Body of pancreas (tissue), 4 donors: ENCODE measurements around the gene SRSF9. TPM values are rescaled to one million over a fixed set of nuclear protein-coding genes. Genes with fewer than 3 reads are reported as not detected.
A peak's percentile ranks its signal among the peaks of the same experiment; 100 is the strongest.
"Not testable (repeated sequence)": the region's sequence is repeated elsewhere in the genome, so short reads cannot be mapped to it uniquely, and the experiment has no call there.

Source experiments
- ATAC-seq: fragments of 150-250 bp; one replicate; pipeline ENCODE4 v1.9.1; 2016
- DNase-seq, 4 donors: peaks; one replicate each; pipeline ENCODE4 v3.0.0-alpha.2; 2019
- H3K27ac ChIP-seq, 4 donors: fragments of 200-600 bp; sonication (generic); 1 replicate in 3 of 4; 2 replicates in 1 of 4; pipeline versions ENCODE4 v1.5.1 to v1.6.1; 2016 to 2019; ENCODE audit warnings: mild to moderate bottlenecking in 1 of 4, mixed read lengths in 1 of 4, moderate library complexity in 1 of 4
- H3K27me3 ChIP-seq, 2 donors: fragments of 200-600 bp; sonication (generic); one replicate each; pipeline ENCODE4 v1.6.0; 2016; ENCODE audit warnings: mild to moderate bottlenecking in 1 of 2
- H3K36me3 ChIP-seq, 2 donors: fragments of 200-600 bp; sonication (generic); replicated peaks in 1 of 2; 2 replicates each; pipeline ENCODE4 v1.5.1; 2016; ENCODE audit warnings: low read depth in 2 of 2; ENCODE audit not compliant: insufficient read depth in 1 of 2
- H3K4me1 ChIP-seq: fragments of 200-600 bp; sonication (generic); one replicate; pipeline ENCODE4 v1.6.0; 2016
- H3K4me3 ChIP-seq, 2 donors: fragments of 200-600 bp; sonication (generic); 1 replicate in 1 of 2; 2 replicates in 1 of 2; pipeline ENCODE4 v1.5.1; 2016 to 2019
- H3K9me3 ChIP-seq, 3 donors: fragments of 200-600 bp; sonication (generic); 1 replicate in 2 of 3; 2 replicates in 1 of 3; pipeline ENCODE4 v1.5.1; 2016
- POLR2A ChIP-seq, 3 donors: fragments of 450-650 bp; IDR thresholded peaks; one replicate each; pipeline ENCODE4 v1.6.1; 2016; ENCODE audit warnings: antibody characterized with exemption in 3 of 3, mild to moderate bottlenecking in 2 of 3
- WGBS, 2 donors: methylation state at CpG; one replicate each; pipeline ENCODE4 v1.1.5; 2017; 5-methylcytosine and 5-hydroxymethylcytosine counted together
- intact Hi-C: fragments of 100-400 bp; cut with DNase I; formaldehyde crosslinking; loops from one replicate; pipeline ENCODE4 v1.15.1; 2023
- total RNA-seq, 2 donors: library from RNA; depleted of rRNA; stranded (reverse); fragments of >200 nt; gene quantifications; one replicate each; pipeline ENCODE4 v1.1.0, GENCODE V29; 2016
- TF ChIP-seq, protein P1 (sequence below), 7 experiments: fragments of 450-650 bp in 4 of 7; fragments of 200-600 bp in 3 of 7; sonication (generic) in 3 of 7; IDR thresholded peaks; one replicate each; pipeline ENCODE4 v1.5.1; 2016 to 2019; ENCODE audit warnings: antibody characterized with exemption in 7 of 7

SRSF9 gene, protein sequence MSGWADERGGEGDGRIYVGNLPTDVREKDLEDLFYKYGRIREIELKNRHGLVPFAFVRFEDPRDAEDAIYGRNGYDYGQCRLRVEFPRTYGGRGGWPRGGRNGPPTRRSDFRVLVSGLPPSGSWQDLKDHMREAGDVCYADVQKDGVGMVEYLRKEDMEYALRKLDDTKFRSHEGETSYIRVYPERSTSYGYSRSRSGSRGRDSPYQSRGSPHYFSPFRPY
- total RNA-seq = 10 to 100 TPM; 86.0 to 93.9 TPM

DNA sequence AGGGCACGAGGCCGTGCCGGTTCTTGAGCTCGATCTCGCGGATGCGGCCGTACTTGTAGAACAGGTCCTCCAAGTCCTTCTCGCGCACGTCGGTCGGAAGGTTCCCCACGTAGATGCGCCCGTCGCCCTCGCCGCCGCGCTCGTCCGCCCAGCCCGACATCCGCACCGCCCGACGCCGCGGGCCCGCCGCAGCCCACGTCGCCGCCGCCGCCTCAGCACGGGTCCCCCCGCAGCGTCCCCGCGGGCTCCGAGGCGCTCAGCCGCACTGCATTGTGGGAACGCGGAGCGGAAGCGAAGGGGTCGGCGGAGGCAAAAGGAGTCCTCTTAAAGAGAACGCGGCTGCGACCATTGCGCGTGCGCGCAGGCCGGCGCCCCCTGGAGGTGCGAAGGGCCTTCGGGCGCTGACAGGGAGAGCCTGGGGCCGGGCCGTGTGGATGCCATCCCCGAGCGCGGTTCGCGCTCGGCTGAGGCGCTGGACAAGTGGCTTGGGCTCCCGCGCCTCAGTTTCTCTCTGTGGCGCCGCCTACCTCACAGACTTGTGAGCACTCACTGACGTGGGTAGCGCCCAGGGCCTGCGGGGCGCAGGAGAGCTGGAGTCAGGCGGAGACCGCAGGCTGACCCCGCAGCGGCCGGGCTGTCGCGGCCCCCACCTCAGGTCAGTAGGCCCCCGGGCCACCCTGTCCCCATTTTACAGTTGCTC lies at the start of gene SRSF9:
Gene SRSF9, minus strand, starts transcription at position 299 of the 700 bp plus-strand sequence. Its CDS starts 139 bp downstream, at position 160.
- peak; percentile 94 to 96 (median 95) for DNase-seq
- Histone ChIP-seq H3K27me3 (no peaks in the 10 kb centered on the region), H3K27ac (peak within 1 kb of the TSS; percentile 81 to 95 (median 88)), H3K4me3 (peak within 1 kb of the TSS; percentile 90 to 93), H3K9me3 (no peaks in the 10 kb centered on the region), H3K36me3 (peaks cover 0 to 3% of the 10 kb centered on the region in 2 donors), H3K4me1 (peaks cover 37% of the 10 kb centered on the region)
- WGBS, 2 donors = 0% methylated on average over 65 of the region's 88 CpGs; no CpG with 5 or more reads in 1 of the 2 donors
- ATAC-seq = peak; percentile 93
- intact Hi-C loops = no loop called here
- TF ChIP-seq POLR2A (IDR thresholded peaks at IDR 0.05) = peak in 2 of 3 donors; percentile 66 to 68
- TF ChIP-seq, protein P1, sequence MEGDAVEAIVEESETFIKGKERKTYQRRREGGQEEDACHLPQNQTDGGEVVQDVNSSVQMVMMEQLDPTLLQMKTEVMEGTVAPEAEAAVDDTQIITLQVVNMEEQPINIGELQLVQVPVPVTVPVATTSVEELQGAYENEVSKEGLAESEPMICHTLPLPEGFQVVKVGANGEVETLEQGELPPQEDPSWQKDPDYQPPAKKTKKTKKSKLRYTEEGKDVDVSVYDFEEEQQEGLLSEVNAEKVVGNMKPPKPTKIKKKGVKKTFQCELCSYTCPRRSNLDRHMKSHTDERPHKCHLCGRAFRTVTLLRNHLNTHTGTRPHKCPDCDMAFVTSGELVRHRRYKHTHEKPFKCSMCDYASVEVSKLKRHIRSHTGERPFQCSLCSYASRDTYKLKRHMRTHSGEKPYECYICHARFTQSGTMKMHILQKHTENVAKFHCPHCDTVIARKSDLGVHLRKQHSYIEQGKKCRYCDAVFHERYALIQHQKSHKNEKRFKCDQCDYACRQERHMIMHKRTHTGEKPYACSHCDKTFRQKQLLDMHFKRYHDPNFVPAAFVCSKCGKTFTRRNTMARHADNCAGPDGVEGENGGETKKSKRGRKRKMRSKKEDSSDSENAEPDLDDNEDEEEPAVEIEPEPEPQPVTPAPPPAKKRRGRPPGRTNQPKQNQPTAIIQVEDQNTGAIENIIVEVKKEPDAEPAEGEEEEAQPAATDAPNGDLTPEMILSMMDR (IDR thresholded peaks at IDR 0.05) = peak; percentile 79 to 99 (median 93)

- intact Hi-C loops, H3K27me3 ChIP-seq, H3K9me3 ChIP-seq, DNase-seq, H3K4me1 ChIP-seq, ATAC-seq, H3K4me3 ChIP-seq, H3K27ac ChIP-seq: not testable (repeated sequence)
- 96 to 99% methylated on average over 8 of the region's 8 CpGs for WGBS, 2 donors
- peaks cover 0 to 10% of the 10 kb centered on the region in 2 donors for H3K36me3 ChIP-seq
These were observed 49.8 kb upstream of the SRSF9 start for GRCh38 chr12:120519324-120519723.

DNA sequence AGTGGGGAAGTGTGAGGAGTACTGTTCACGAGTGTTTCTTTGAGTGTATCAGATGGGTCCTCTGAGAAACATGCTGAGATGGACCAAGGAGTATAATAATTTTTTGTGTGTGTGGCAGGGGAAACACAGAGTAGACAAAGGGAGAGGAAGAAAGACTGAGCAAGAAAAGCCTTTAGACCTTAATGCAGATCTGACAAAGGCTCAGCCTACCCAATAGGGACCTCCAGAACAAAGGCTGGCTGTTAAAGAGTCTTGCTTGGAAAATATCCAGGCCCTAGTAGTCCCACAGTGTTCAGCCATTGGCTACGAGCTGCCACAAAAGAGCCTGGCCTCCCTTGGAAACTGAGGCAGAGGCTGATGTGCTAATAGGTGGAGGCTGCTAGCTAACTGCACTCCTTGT lies 45.9 kb upstream of the SRSF9 start:
- no peak for ATAC-seq
- H3K4me3 ChIP-seq = no peak overlapping the region
- DNase-seq = no peak
- TF ChIP-seq POLR2A (IDR thresholded peaks at IDR 0.05) = no peak
- H3K9me3 ChIP-seq = no peaks in the 10 kb centered on the region
- no peak overlapping the region for H3K27ac ChIP-seq
- 93 to 96% methylated on average over 2 of the region's 2 CpGs for WGBS, 2 donors
- no peaks in the 10 kb centered on the region for H3K27me3 ChIP-seq
- H3K4me1 ChIP-seq = no peaks in the 10 kb centered on the region
- intact Hi-C loops = no loop called here
- H3K36me3 ChIP-seq = peaks cover 0 to 12% of the 10 kb centered on the region in 2 donors

GRCh38 chr12:120514002-120514401 lies 44.5 kb upstream of the SRSF9 start:
- H3K27me3 ChIP-seq = no peaks in the 10 kb centered on the region
- peaks cover 4 to 17% of the 10 kb centered on the region in 2 donors for H3K36me3 ChIP-seq
- ATAC-seq = no peak
- TF ChIP-seq, protein P1 (IDR thresholded peaks at IDR 0.05) = no peak
- TF ChIP-seq POLR2A (IDR thresholded peaks at IDR 0.05) = no peak
- 81 to 84% methylated on average over 7 of the region's 7 CpGs for WGBS, 2 donors
- no peaks in the 10 kb centered on the region for H3K9me3 ChIP-seq
- intact Hi-C loops = no loop called here
- H3K4me3 ChIP-seq = no peak overlapping the region
- DNase-seq = no peak
- no peak overlapping the region for H3K27ac ChIP-seq
- H3K4me1 ChIP-seq = no peaks in the 10 kb centered on the region

DNA sequence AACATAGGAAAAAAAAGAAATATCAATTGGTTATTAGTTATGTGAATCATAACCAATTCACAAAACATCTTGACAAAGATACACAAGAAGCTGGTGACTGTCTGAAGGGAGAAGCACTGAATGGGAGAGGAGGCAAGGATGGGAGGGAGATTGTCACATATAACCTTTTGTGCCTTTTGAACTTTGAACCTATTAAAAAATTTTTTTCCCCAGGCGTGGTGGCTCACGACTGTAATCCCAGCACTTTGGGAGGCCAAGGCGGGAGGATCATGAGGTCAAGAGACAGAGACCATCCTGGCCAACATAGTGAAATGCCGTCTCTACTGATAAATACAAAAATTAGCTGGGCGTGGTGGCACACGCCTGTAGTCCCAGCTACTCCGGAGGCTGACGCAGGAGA lies 39.0 kb upstream of the SRSF9 start:
- Histone ChIP-seq H3K36me3 (peaks cover 5 to 14% of the 10 kb centered on the region in 2 donors), H3K4me1 (no peaks in the 10 kb centered on the region), H3K27ac (no peak overlapping the region), H3K9me3 (no peaks in the 10 kb centered on the region), H3K27me3 (no peaks in the 10 kb centered on the region), H3K4me3 (no peak overlapping the region)
- TF ChIP-seq POLR2A (IDR thresholded peaks at IDR 0.05) = no peak
- TF ChIP-seq, protein P1 (IDR thresholded peaks at IDR 0.05) = no peak
- ATAC-seq (no peak), DNase-seq (no peak)
- WGBS, 2 donors = 90 to 91% methylated on average over 8 of the region's 8 CpGs
- intact Hi-C loops = no loop called here
